ENCODE data around the gene XRCC3.
"Not testable (repeated sequence)": the region's sequence is repeated elsewhere in the genome, so short reads cannot be mapped to it uniquely, and the experiment has no call there.

XRCC3 gene

DNA sequence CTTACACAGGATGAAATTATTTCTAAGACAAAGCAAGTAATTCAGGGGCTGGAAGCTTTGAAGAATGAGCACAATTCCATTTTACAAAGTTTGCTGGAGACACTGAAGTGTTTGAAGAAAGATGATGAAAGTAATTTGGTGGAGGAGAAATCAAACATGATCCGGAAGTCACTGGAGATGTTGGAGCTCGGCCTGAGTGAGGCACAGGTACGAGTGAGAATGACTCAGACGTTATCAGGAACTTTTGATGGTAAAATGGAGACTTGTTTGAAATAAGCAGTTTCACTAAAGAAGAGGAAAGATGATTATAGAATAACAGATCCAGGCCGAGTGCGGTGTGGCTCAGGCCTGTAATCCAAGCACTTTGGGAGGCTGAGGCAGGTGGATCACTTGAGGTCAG lies 60.6 kb downstream of the XRCC3 start:
- Mint-ChIP-seq H3K4me3 (no peak overlapping the region), H3K27ac (no peak overlapping the region), H3K36me3 (ENCODE audit: low read depth) (peaks cover 47% of the 10 kb centered on the region), H3K27me3 (ENCODE audit: low read depth, poor library complexity) (no peaks in the 10 kb centered on the region), H3K4me1 (peaks cover 16% of the 10 kb centered on the region), H3K9me3 (no peaks in the 10 kb centered on the region)
- DNase-seq, result no peak
- TF ChIP-seq, protein P1, sequence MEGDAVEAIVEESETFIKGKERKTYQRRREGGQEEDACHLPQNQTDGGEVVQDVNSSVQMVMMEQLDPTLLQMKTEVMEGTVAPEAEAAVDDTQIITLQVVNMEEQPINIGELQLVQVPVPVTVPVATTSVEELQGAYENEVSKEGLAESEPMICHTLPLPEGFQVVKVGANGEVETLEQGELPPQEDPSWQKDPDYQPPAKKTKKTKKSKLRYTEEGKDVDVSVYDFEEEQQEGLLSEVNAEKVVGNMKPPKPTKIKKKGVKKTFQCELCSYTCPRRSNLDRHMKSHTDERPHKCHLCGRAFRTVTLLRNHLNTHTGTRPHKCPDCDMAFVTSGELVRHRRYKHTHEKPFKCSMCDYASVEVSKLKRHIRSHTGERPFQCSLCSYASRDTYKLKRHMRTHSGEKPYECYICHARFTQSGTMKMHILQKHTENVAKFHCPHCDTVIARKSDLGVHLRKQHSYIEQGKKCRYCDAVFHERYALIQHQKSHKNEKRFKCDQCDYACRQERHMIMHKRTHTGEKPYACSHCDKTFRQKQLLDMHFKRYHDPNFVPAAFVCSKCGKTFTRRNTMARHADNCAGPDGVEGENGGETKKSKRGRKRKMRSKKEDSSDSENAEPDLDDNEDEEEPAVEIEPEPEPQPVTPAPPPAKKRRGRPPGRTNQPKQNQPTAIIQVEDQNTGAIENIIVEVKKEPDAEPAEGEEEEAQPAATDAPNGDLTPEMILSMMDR (IDR thresholded peaks at IDR 0.05), result no peak

DNA sequence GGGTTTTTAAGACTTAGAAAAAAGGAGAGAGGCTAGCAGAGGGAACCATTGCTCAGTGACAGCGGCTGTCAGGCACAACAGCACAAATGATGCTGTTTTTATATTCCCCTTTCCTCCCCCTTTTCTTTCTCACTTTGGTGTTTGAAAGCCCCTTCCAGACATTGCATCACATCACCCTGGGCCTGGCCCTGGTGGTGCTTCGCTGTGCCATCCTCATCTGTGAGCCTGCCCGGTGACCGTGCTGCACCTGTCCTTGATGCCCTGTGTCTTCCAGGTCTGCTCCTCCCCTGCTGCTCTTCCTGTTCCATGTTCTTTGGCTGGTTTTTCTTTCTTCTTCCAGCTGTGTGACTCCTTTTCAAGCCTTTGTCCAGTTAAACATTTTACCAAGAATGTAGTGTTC lies 61.4 kb downstream of the XRCC3 start:
- Mint-ChIP-seq H3K4me3 (no peak overlapping the region), H3K27ac (peak overlapping the region; percentile 47), H3K27me3 (ENCODE audit: low read depth, poor library complexity) (no peaks in the 10 kb centered on the region), H3K9me3 (no peaks in the 10 kb centered on the region), H3K4me1 (peaks cover 16% of the 10 kb centered on the region), H3K36me3 (ENCODE audit: low read depth) (peaks cover 41% of the 10 kb centered on the region)
- TF ChIP-seq, protein P1 (IDR thresholded peaks at IDR 0.05), result no peak
- DNase-seq, result no peak

DNA sequence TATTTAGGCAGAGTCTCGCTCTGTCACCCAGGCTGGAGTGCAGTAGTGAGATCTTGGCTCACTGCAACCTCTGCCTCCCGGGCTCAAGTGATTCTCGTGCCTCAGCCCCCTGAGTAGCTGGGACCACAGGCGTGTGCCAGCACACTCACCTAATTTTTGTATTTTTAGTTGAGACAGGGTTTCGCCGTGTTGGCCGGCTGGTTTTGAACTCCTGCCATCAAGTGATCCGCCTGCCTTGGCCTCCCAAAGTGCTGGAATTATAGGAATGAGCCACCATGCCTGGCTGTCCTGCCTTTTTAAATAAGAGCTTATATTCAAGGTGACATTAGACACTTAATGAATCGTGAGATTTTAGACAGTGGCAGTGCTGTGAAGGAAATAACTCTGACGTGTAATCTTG lies 61.9 kb downstream of the XRCC3 start:
- H3K27me3 Mint-ChIP-seq (ENCODE audit: low read depth, poor library complexity); H3K9me3 Mint-ChIP-seq; H3K27ac Mint-ChIP-seq; H3K4me3 Mint-ChIP-seq; DNase-seq: not testable (repeated sequence)
- H3K4me1 Mint-ChIP-seq, result peaks cover 16% of the 10 kb centered on the region
- peaks cover 37% of the 10 kb centered on the region for H3K36me3 Mint-ChIP-seq (ENCODE audit: low read depth)

DNA sequence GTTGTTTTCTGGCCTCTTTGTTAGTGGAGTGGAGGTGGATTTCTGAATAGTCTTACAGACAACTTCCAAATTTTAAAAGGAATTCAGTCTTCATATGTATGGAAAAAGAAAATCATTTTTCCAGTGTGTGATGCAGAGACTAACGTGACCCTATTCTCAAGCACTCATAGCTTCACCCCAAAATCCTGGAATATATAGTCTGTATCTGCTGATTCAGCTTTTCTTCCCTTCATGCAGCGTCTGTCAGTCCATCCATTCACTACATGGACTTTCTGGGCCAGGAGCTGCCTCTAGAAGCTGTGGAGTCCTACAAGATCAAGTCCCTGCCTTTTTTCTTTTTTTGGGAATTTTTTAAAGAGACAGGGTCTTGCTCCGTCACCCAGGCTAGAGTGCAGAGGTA lies 62.4 kb downstream of the XRCC3 start:
- Mint-ChIP-seq H3K4me3 (no peak overlapping the region), H3K27ac (peak overlapping the region; percentile 58), H3K9me3 (no peaks in the 10 kb centered on the region), H3K4me1 (peaks cover 16% of the 10 kb centered on the region), H3K36me3 (ENCODE audit: low read depth) (peaks cover 32% of the 10 kb centered on the region), H3K27me3 (ENCODE audit: low read depth, poor library complexity) (no peaks in the 10 kb centered on the region)
- no peak for DNase-seq
- TF ChIP-seq, protein P1 (IDR thresholded peaks at IDR 0.05), result no peak

DNA sequence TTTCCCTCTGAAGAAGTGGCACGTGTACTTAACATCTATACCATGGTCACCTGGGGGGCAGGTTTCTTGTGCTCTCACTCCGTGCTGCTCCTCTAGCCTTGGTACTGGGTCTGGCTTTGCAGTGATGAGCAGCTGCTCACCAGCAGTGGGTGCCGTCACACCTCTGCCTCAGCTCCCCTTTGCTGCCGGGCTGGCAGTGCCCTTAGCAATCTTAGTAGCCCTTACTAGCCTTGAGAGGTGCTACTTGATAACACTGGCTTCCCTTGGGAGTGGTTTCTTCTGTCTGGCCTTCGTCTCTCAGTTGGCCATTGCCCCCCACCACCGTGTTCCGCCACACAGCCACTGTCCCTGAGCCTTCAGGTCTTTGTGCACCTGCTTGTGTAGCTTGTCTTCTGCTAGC lies 63.7 kb downstream of the XRCC3 start:
- Mint-ChIP-seq H3K9me3 (no peaks in the 10 kb centered on the region), H3K4me3 (no peak overlapping the region), H3K27me3 (ENCODE audit: low read depth, poor library complexity) (no peaks in the 10 kb centered on the region), H3K36me3 (ENCODE audit: low read depth) (peaks cover 21% of the 10 kb centered on the region), H3K4me1 (peaks cover 16% of the 10 kb centered on the region), H3K27ac (no peak overlapping the region)
- TF ChIP-seq, protein P1 (IDR thresholded peaks at IDR 0.05), result no peak
- DNase-seq, result no peak

DNA sequence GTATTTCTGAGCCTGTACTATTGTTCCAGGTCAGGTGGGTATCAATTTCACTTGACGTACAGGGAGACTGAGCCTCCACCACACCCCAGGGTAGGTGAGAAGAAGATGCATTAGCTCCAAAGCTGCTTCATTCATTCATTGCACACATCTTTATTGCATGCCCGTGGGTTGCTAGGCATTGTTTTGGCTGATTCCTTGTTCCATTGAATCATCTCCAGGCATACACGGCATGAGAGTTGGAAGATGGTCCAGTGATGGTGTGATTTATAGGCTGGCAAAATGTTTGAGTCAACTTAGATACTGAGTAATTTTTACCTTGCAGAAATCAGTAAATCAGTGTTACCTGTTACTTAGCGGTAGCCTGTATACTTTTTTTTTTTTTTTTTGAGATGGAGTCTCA lies 65.0 kb downstream of the XRCC3 start:
- Mint-ChIP-seq H3K9me3 (no peaks in the 10 kb centered on the region), H3K27ac (peak overlapping the region; percentile 19), H3K4me1 (peaks cover 16% of the 10 kb centered on the region), H3K27me3 (ENCODE audit: low read depth, poor library complexity) (no peaks in the 10 kb centered on the region), H3K4me3 (no peak overlapping the region), H3K36me3 (ENCODE audit: low read depth) (peaks cover 14% of the 10 kb centered on the region)
- TF ChIP-seq, protein P1 (IDR thresholded peaks at IDR 0.05), result no peak
- no peak for DNase-seq

Data from nephron progenitor cell (in vitro differentiated cells).